ENCODE data around the gene PICK1. TPM values are rescaled to one million over a fixed set of nuclear protein-coding genes. Genes with fewer than 3 reads are reported as not detected.

The PICK1 gene
- total and polyA plus RNA-seq, 4 donors = 5.8 to 25.8 (median 13.1) TPM

GRCh38 chr22:38041760-38042487 lies 15.3 kb upstream of the PICK1 start:
- Histone ChIP-seq H3K27me3 (ENCODE audit: control insufficient read depth in 4 of 4, insufficient read depth in 4 of 4, low read length in 3 of 4) (no peaks in the 10 kb centered on the region), H3K9me3 (ENCODE audit: control insufficient read depth in 4 of 4, low read length in 3 of 4) (no peaks in the 10 kb centered on the region), H3K9ac (ENCODE audit: low read depth in 1 of 2, low read length in 2 of 2) (no peak overlapping the region), H3K36me3 (ENCODE audit: control insufficient read depth in 4 of 4, insufficient read depth in 3 of 4, low read depth in 1 of 4, low read length in 3 of 4) (no peaks in the 10 kb centered on the region), H3K27ac (ENCODE audit: low read depth in 1 of 2, low read length in 2 of 2) (no peak overlapping the region), H3K4me1 (ENCODE audit: control insufficient read depth in 4 of 4, insufficient read depth in 4 of 4, low read length in 3 of 4) (peaks cover 0 to 4% (median 0%) of the 10 kb centered on the region in 4 donors), H3K4me3 (ENCODE audit: low read depth in 1 of 3, low read length in 3 of 3) (no peak overlapping the region)
- DNase-seq (ENCODE audit: low spot score) = no peak
- WGBS = 78% methylated on average over 5 of the region's 5 CpGs
- no peak for TF ChIP-seq TAF1 (conservative IDR thresholded peaks at IDR 0.05)
- no peak for TF ChIP-seq ATF3 (IDR thresholded peaks at IDR 0.05)
- no peak for TF ChIP-seq JUND (IDR thresholded peaks at IDR 0.05)
- no peak for TF ChIP-seq FOXA2 (IDR thresholded peaks at IDR 0.05)
- no peak for TF ChIP-seq RAD21 (IDR thresholded peaks at IDR 0.05)
- TF ChIP-seq HNF4A (conservative IDR thresholded peaks at IDR 0.05) = no peak
- TF ChIP-seq RXRA (IDR thresholded peaks at IDR 0.05) = no peak
- no peak for TF ChIP-seq REST (IDR thresholded peaks at IDR 0.05)
- TF ChIP-seq GABPA (IDR thresholded peaks at IDR 0.05 in 1 of 2, conservative IDR thresholded peaks at IDR 0.05 in 1 of 2) = no peak
- no peak for TF ChIP-seq SP1 (IDR thresholded peaks at IDR 0.05)
- TF ChIP-seq YY1 (IDR thresholded peaks at IDR 0.05) = no peak

GRCh38 chr22:38042488-38042790 lies 14.8 kb upstream of the PICK1 start:
- Histone ChIP-seq H3K27me3 (ENCODE audit: control insufficient read depth in 4 of 4, insufficient read depth in 4 of 4, low read length in 3 of 4) (no peaks in the 10 kb centered on the region), H3K27ac (ENCODE audit: low read depth in 1 of 2, low read length in 2 of 2) (no peak overlapping the region), H3K9me3 (ENCODE audit: control insufficient read depth in 4 of 4, low read length in 3 of 4) (no peaks in the 10 kb centered on the region), H3K4me3 (ENCODE audit: low read depth in 1 of 3, low read length in 3 of 3) (no peak overlapping the region), H3K9ac (ENCODE audit: low read depth in 1 of 2, low read length in 2 of 2) (no peak overlapping the region), H3K36me3 (ENCODE audit: control insufficient read depth in 4 of 4, insufficient read depth in 3 of 4, low read depth in 1 of 4, low read length in 3 of 4) (no peaks in the 10 kb centered on the region), H3K4me1 (ENCODE audit: control insufficient read depth in 4 of 4, insufficient read depth in 4 of 4, low read length in 3 of 4) (peaks cover 0 to 4% (median 0%) of the 10 kb centered on the region in 4 donors)
- DNase-seq (ENCODE audit: low spot score) = no peak
- TF ChIP-seq SP1 (IDR thresholded peaks at IDR 0.05) = no peak
- no peak for TF ChIP-seq RXRA (IDR thresholded peaks at IDR 0.05)
- 81% methylated on average over 1 of the region's 1 CpG for WGBS

GRCh38 chr22:38043151-38044039 lies 13.8 kb upstream of the PICK1 start:
- WGBS = 93% methylated on average over 16 of the region's 16 CpGs
- Histone ChIP-seq H3K4me1 (ENCODE audit: control insufficient read depth in 4 of 4, insufficient read depth in 4 of 4, low read length in 3 of 4) (peaks cover 0 to 4% (median 0%) of the 10 kb centered on the region in 4 donors), H3K27ac (ENCODE audit: low read depth in 1 of 2, low read length in 2 of 2) (no peak overlapping the region), H3K36me3 (ENCODE audit: control insufficient read depth in 4 of 4, insufficient read depth in 3 of 4, low read depth in 1 of 4, low read length in 3 of 4) (no peaks in the 10 kb centered on the region), H3K9ac (ENCODE audit: low read depth in 1 of 2, low read length in 2 of 2) (no peak overlapping the region), H3K27me3 (ENCODE audit: control insufficient read depth in 4 of 4, insufficient read depth in 4 of 4, low read length in 3 of 4) (no peaks in the 10 kb centered on the region), H3K4me3 (ENCODE audit: low read depth in 1 of 3, low read length in 3 of 3) (no peak overlapping the region), H3K9me3 (ENCODE audit: control insufficient read depth in 4 of 4, low read length in 3 of 4) (no peaks in the 10 kb centered on the region)
- DNase-seq (ENCODE audit: low spot score) = no peak
- TF ChIP-seq NR2F2 (IDR thresholded peaks at IDR 0.05) (no peak), MAX (IDR thresholded peaks at IDR 0.05) (no peak), HNF4G (IDR thresholded peaks at IDR 0.05) (no peak), RXRA (IDR thresholded peaks at IDR 0.05) (no peak), GABPA (IDR thresholded peaks at IDR 0.05 in 1 of 2, conservative IDR thresholded peaks at IDR 0.05 in 1 of 2) (no peak), FOXA2 (IDR thresholded peaks at IDR 0.05) (no peak), TAF1 (conservative IDR thresholded peaks at IDR 0.05) (no peak), YY1 (IDR thresholded peaks at IDR 0.05) (no peak), SP1 (IDR thresholded peaks at IDR 0.05) (no peak), ATF3 (IDR thresholded peaks at IDR 0.05) (no peak), REST (IDR thresholded peaks at IDR 0.05) (no peak), RAD21 (IDR thresholded peaks at IDR 0.05) (no peak), JUND (IDR thresholded peaks at IDR 0.05) (no peak), EGR1 (IDR thresholded peaks at IDR 0.05; ENCODE audit: low read depth in 2 of 2) (no peak)

Measured in liver (tissue), 9 donors.